ENCODE data around the gene SLC13A2. TPM values are rescaled to one million over a fixed set of nuclear protein-coding genes. Genes with fewer than 3 reads are reported as not detected.

The SLC13A2 gene
- total RNA-seq, 1 donor from 2014 or later, result not detected

DNA sequence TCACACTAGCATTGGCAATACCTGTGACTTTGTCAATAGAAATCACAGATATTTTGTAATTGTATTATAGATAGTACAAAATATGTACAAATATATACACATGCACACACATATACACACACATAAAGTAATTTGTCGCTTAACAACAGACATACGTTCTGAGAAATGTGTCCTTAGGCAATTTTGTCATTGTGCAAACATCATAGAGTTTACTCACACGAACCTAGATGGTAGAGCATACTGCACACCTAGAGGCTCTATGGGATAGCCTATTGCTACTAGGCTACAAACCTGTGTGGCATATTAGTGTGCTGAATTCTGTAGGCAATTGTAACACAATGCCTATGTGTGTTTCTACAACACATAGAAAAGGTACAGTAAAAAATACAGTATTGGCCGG is 68.0 kb downstream of the SLC13A2 start:
- no peak overlapping the region for H3K4me3 Mint-ChIP-seq (ENCODE audit: unreplicated experiment)
- no peak overlapping the region for H3K27ac Mint-ChIP-seq (ENCODE audit: unreplicated experiment)
- H3K36me3 Mint-ChIP-seq (ENCODE audit: unreplicated experiment), result no peaks in the 10 kb centered on the region
- no peak for DNase-seq (ENCODE audit: extremely low spot score, unreplicated experiment)
- peaks cover 2% of the 10 kb centered on the region for H3K27me3 Mint-ChIP-seq (ENCODE audit: unreplicated experiment)
- TF ChIP-seq, protein P1, sequence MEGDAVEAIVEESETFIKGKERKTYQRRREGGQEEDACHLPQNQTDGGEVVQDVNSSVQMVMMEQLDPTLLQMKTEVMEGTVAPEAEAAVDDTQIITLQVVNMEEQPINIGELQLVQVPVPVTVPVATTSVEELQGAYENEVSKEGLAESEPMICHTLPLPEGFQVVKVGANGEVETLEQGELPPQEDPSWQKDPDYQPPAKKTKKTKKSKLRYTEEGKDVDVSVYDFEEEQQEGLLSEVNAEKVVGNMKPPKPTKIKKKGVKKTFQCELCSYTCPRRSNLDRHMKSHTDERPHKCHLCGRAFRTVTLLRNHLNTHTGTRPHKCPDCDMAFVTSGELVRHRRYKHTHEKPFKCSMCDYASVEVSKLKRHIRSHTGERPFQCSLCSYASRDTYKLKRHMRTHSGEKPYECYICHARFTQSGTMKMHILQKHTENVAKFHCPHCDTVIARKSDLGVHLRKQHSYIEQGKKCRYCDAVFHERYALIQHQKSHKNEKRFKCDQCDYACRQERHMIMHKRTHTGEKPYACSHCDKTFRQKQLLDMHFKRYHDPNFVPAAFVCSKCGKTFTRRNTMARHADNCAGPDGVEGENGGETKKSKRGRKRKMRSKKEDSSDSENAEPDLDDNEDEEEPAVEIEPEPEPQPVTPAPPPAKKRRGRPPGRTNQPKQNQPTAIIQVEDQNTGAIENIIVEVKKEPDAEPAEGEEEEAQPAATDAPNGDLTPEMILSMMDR (IDR thresholded peaks at IDR 0.05), result no peak
- H3K9me3 Mint-ChIP-seq (ENCODE audit: unreplicated experiment), result no peaks in the 10 kb centered on the region
- H3K4me1 Mint-ChIP-seq (ENCODE audit: unreplicated experiment), result no peaks in the 10 kb centered on the region

DNA sequence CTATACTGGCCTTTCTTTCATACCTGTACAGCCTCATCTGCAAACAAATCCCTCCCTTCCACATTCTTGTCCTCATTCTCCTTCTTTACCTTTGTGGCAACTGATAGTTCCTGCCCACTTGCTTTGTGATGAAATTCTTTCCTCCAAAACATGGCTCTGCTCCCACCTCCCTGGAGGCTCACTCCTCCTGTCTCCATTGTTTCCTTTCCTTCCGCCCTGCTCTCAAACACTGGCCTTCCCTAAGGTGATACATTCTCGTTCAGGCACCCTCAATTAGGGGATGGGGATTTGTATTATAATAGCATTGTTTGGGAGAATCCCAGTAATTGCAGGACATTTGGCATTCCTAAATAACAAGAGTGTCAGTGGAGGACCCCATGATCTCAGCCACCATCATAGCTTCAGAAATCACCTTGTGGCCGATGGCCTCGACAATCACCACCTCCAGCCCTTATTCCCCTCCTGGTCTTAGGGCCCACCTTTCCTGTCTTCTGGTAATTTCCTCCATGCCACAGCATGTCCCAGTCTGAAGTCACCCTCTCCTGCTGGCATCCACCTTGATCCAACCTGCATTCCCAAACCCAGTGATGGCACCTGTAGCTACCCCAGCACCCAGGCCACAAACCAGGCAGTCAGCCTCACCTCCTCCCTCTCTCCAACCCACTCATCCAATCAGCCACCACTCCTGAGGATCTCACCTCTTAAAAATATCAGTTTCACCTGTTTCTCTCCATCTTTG is 71.1 kb downstream of the SLC13A2 start:
- TF ChIP-seq, protein P1 (IDR thresholded peaks at IDR 0.05), result no peak
- no peaks in the 10 kb centered on the region for H3K9me3 Mint-ChIP-seq (ENCODE audit: unreplicated experiment)
- H3K27me3 Mint-ChIP-seq (ENCODE audit: unreplicated experiment), result no peaks in the 10 kb centered on the region
- no peaks in the 10 kb centered on the region for H3K36me3 Mint-ChIP-seq (ENCODE audit: unreplicated experiment)
- no peak overlapping the region for H3K4me3 Mint-ChIP-seq (ENCODE audit: unreplicated experiment)
- H3K27ac Mint-ChIP-seq (ENCODE audit: unreplicated experiment), result no peak overlapping the region
- no peak for DNase-seq (ENCODE audit: extremely low spot score, unreplicated experiment)
- peaks cover 6% of the 10 kb centered on the region for H3K4me1 Mint-ChIP-seq (ENCODE audit: unreplicated experiment)

DNA sequence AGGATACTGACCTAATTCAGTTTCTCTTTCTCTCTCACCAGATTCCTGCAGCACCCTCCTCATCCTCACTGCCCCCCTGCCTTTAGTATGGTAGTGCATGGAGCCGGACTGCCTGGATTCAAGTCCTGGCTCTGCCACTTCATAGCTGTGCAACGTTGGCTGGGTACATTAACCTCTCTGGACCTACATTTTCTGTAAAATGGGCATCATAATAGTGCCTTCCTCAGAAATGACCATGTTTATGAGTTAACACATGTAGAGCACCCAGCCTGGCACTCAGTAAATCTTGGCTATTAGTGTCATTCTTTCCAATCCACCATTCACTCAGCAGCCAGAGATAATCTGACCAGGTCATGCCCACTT is 71.7 kb downstream of the SLC13A2 start:
- Mint-ChIP-seq H3K4me3 (ENCODE audit: unreplicated experiment) (no peak overlapping the region), H3K27ac (ENCODE audit: unreplicated experiment) (no peak overlapping the region)

DNA sequence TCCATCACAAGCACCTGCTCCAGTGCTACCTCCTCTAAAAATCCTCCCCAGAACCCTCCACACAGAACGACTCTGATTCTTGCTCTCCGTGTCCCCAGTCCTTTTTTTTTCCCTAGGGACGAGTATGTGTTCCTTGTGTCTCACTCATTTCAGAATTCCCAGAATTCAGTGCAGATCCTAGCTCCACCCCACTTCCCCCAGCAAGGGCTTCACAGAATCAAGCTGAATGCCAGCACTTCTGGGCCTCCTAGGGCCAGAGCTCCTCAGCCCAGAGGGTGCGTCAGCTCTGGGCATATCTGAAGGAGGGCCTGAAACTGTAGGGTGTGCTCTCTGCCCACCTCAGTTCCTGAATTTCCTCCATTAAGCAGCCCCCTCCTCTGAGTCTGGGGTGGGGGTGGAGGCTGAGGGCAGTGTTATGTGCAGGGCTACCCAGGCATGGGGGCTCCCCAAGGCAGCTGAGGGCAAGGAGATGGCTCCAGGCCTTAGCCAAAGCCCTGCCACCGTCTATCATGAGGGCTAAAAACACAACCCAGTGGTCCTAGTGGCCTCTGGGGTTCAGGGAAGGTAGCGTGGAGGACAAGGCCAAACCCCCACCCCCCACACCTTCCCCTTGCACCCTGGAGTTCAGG is 72.5 kb downstream of the SLC13A2 start:
- DNase-seq (ENCODE audit: extremely low spot score, unreplicated experiment), result no peak
- Mint-ChIP-seq H3K27ac (ENCODE audit: unreplicated experiment) (no peak overlapping the region), H3K36me3 (ENCODE audit: unreplicated experiment) (no peaks in the 10 kb centered on the region), H3K9me3 (ENCODE audit: unreplicated experiment) (no peaks in the 10 kb centered on the region), H3K27me3 (ENCODE audit: unreplicated experiment) (no peaks in the 10 kb centered on the region), H3K4me1 (ENCODE audit: unreplicated experiment) (peaks cover 8% of the 10 kb centered on the region), H3K4me3 (ENCODE audit: unreplicated experiment) (no peak overlapping the region)
- TF ChIP-seq, protein P1 (IDR thresholded peaks at IDR 0.05), result no peak

More for the DNA sequence above, 71.7 kb downstream of the SLC13A2 start:
- TF ChIP-seq, protein P1 (IDR thresholded peaks at IDR 0.05), result no peak
- DNase-seq (ENCODE audit: extremely low spot score, unreplicated experiment), result no peak
- Mint-ChIP-seq H3K36me3 (ENCODE audit: unreplicated experiment) (no peaks in the 10 kb centered on the region), H3K9me3 (ENCODE audit: unreplicated experiment) (no peaks in the 10 kb centered on the region), H3K27me3 (ENCODE audit: unreplicated experiment) (no peaks in the 10 kb centered on the region), H3K4me1 (ENCODE audit: unreplicated experiment) (peaks cover 8% of the 10 kb centered on the region)

DNA sequence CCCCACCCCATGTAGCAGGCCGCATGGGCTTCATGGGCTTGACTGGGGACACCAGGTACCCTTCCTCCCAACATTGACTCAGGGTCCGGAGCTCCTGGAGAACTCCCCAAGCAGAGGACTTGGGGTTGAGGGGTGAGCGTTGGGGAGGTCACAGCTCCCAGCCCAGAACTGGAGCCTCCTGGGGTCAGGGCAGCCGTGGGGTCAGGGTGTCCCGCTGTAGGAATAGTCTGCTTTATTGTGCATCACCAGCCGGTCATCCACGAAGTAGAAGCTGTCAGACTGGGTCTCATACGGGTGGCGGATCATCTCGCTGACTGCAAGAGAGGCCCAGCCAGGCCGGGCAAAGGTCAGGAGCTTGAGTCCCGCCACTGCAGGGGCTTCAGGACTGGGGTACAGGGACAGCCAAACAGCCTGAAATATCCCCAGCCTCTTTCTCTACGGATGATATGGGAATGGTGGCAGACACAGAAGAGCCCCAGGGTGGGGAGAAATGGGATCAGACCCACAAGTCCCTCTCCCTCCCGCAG is 73.7 kb downstream of the SLC13A2 start:
- TF ChIP-seq, protein P1 (IDR thresholded peaks at IDR 0.05), result no peak
- no peaks in the 10 kb centered on the region for H3K9me3 Mint-ChIP-seq (ENCODE audit: unreplicated experiment)
- H3K36me3 Mint-ChIP-seq (ENCODE audit: unreplicated experiment), result no peaks in the 10 kb centered on the region
- no peak overlapping the region for H3K4me3 Mint-ChIP-seq (ENCODE audit: unreplicated experiment)
- no peak overlapping the region for H3K27ac Mint-ChIP-seq (ENCODE audit: unreplicated experiment)
- H3K4me1 Mint-ChIP-seq (ENCODE audit: unreplicated experiment), result peaks cover 19% of the 10 kb centered on the region
- no peak for DNase-seq (ENCODE audit: extremely low spot score, unreplicated experiment)
- no peaks in the 10 kb centered on the region for H3K27me3 Mint-ChIP-seq (ENCODE audit: unreplicated experiment)

All from osteocyte (in vitro differentiated cells).